ENCODE data around the gene CNPY1.

DNA sequence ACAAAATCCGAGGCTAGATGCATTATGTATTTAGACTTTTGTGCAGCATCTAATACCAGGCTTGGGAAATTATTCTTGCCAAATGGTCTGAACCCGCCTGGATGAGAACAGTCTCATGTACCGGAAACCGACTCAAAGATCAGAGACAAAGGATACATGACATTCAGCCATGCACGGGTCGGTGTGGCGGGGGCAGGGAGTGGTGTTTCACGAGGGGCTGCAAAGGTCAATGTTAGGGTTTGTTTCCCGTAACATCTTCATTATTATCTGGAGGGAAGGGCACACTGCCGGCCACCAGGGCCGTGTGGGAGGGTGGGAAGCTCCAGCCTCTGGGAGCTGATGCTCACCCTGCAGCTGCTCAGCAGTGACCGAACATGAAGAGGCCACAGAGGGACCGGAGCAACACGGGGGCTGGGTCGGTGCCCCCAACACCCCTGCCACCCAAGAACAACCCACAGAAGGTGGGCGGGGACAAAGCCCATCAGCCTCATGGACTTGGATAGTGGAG is 23.1 kb downstream of the CNPY1 start:
- TF ChIP-seq, protein P1, sequence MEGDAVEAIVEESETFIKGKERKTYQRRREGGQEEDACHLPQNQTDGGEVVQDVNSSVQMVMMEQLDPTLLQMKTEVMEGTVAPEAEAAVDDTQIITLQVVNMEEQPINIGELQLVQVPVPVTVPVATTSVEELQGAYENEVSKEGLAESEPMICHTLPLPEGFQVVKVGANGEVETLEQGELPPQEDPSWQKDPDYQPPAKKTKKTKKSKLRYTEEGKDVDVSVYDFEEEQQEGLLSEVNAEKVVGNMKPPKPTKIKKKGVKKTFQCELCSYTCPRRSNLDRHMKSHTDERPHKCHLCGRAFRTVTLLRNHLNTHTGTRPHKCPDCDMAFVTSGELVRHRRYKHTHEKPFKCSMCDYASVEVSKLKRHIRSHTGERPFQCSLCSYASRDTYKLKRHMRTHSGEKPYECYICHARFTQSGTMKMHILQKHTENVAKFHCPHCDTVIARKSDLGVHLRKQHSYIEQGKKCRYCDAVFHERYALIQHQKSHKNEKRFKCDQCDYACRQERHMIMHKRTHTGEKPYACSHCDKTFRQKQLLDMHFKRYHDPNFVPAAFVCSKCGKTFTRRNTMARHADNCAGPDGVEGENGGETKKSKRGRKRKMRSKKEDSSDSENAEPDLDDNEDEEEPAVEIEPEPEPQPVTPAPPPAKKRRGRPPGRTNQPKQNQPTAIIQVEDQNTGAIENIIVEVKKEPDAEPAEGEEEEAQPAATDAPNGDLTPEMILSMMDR (IDR thresholded peaks at IDR 0.05) = no peak
- TF ChIP-seq POLR2A (IDR thresholded peaks at IDR 0.05) = no peak
- TF ChIP-seq EP300 (IDR thresholded peaks at IDR 0.05) = no peak
